Measurements from ENCODE around the gene SFXN4.

- TF ChIP-seq POLR2A (IDR thresholded peaks at IDR 0.05) (no peak), CTCF (IDR thresholded peaks at IDR 0.05) (no peak), POLR2AphosphoS5 (IDR thresholded peaks at IDR 0.05) (no peak), EP300 (IDR thresholded peaks at IDR 0.05) (no peak)
Measured at GRCh38 chr10:119104654-119105015, 60.9 kb downstream of the SFXN4 start.
